ENCODE data around the gene PITRM1.

DNA sequence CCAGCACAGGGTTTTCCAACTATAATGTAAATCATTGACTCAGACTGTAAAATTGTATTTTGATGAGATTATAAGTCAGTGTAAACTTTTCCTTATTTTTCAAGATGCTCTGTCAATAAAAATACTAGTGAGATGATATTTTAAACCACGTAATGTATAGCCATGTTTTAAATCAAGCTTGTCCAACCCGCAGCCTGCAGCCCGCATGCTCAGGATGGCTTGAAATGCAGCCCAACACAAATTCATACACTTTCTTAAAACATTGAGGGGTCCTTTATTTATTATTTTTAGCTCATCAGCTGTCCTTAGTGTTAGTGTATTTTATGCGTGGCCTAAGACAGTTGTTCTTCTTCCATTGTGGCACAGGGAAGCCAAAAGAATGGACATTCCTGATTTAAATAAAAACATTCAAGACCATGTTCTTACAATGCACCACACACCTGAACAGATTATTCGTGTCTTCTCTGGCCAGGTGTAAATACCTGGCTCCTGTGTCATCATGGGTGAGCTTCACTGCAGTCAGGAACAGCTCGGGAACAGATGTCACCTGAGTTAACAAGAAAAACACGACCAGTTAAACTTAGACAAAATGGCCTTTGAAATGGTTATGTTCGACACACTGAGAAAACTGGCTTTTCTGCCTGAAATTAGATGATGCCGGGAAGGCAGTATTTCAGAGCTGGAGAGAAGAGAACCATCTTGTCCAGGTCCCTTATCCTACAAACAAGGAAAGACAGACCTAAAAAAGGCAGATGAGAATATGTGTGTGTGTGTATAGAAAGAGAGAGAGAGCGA, 5.9 kb downstream of the PITRM1 start:
- TF ChIP-seq, protein P1, sequence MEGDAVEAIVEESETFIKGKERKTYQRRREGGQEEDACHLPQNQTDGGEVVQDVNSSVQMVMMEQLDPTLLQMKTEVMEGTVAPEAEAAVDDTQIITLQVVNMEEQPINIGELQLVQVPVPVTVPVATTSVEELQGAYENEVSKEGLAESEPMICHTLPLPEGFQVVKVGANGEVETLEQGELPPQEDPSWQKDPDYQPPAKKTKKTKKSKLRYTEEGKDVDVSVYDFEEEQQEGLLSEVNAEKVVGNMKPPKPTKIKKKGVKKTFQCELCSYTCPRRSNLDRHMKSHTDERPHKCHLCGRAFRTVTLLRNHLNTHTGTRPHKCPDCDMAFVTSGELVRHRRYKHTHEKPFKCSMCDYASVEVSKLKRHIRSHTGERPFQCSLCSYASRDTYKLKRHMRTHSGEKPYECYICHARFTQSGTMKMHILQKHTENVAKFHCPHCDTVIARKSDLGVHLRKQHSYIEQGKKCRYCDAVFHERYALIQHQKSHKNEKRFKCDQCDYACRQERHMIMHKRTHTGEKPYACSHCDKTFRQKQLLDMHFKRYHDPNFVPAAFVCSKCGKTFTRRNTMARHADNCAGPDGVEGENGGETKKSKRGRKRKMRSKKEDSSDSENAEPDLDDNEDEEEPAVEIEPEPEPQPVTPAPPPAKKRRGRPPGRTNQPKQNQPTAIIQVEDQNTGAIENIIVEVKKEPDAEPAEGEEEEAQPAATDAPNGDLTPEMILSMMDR (IDR thresholded peaks at IDR 0.05) = no peak
- TF ChIP-seq POLR2A (IDR thresholded peaks at IDR 0.05) = no peak
